ENCODE measurements around the gene OR56B1.
"Not testable (repeated sequence)": the region's sequence is repeated elsewhere in the genome, so short reads cannot be mapped to it uniquely, and the experiment has no call there.

The OR56B1 gene

GRCh38 chr11:5736396-5736795, at the start of gene OR56B1:
OR56B1 (plus strand) TSS chr11:5736448; CDS start chr11:5736517, 69 bp downstream.
- no peak for TF ChIP-seq CTCF (IDR thresholded peaks at IDR 0.05; ENCODE audit: extremely low read depth, insufficient read depth, missing control alignments)

GRCh38 chr11:5688482-5688881, 47.8 kb upstream of the OR56B1 start:
- no peak for TF ChIP-seq CTCF (IDR thresholded peaks at IDR 0.05; ENCODE audit: extremely low read depth, insufficient read depth, missing control alignments)
- DNase-seq (ENCODE audit: low spot score): no peak
- in situ Hi-C loops (cut with MboI; ENCODE audit: low pct_unique_long_range_greater_than_20kb, low sequenced_read_pairs, unreplicated experiment): no loop called here

More at GRCh38 chr11:5736396-5736795, at the start of gene OR56B1:
- in situ Hi-C loops (cut with MboI; ENCODE audit: low pct_unique_long_range_greater_than_20kb, low sequenced_read_pairs, unreplicated experiment): no loop called here
- no peak for DNase-seq (ENCODE audit: low spot score)

GRCh38 chr11:5689551-5689983, 46.7 kb upstream of the OR56B1 start, which contains the start of gene TRIM22:
TRIM22 (plus strand) TSS chr11:5689790; CDS start chr11:5696233, 6,443 bp downstream.
- peak; percentile 76 for DNase-seq (ENCODE audit: low spot score)
- no peak for TF ChIP-seq CTCF (IDR thresholded peaks at IDR 0.05; ENCODE audit: extremely low read depth, insufficient read depth, missing control alignments)
- in situ Hi-C loops (cut with MboI; ENCODE audit: low pct_unique_long_range_greater_than_20kb, low sequenced_read_pairs, unreplicated experiment): no loop called here

- in situ Hi-C loops (cut with MboI; ENCODE audit: low pct_unique_long_range_greater_than_20kb, low sequenced_read_pairs, unreplicated experiment): no loop called here
- DNase-seq (ENCODE audit: low spot score): no peak
- no peak for TF ChIP-seq CTCF (IDR thresholded peaks at IDR 0.05; ENCODE audit: extremely low read depth, insufficient read depth, missing control alignments)
These were observed 46.0 kb upstream of the OR56B1 start for GRCh38 chr11:5690216-5690615.

- in situ Hi-C loops (cut with MboI; ENCODE audit: low pct_unique_long_range_greater_than_20kb, low sequenced_read_pairs, unreplicated experiment): no loop called here
- no peak for DNase-seq (ENCODE audit: low spot score)
- no peak for TF ChIP-seq CTCF (IDR thresholded peaks at IDR 0.05; ENCODE audit: extremely low read depth, insufficient read depth, missing control alignments)
These were observed 45.5 kb upstream of the OR56B1 start for GRCh38 chr11:5690736-5691135.

- DNase-seq (ENCODE audit: low spot score); in situ Hi-C loops (cut with MboI; ENCODE audit: low pct_unique_long_range_greater_than_20kb, low sequenced_read_pairs, unreplicated experiment): not testable (repeated sequence)
These were observed 44.8 kb upstream of the OR56B1 start for GRCh38 chr11:5691238-5691963.

- in situ Hi-C loops (cut with MboI; ENCODE audit: low pct_unique_long_range_greater_than_20kb, low sequenced_read_pairs, unreplicated experiment): no loop called here
- no peak for DNase-seq (ENCODE audit: low spot score)
- no peak for TF ChIP-seq CTCF (IDR thresholded peaks at IDR 0.05; ENCODE audit: extremely low read depth, insufficient read depth, missing control alignments)
These were observed 44.3 kb upstream of the OR56B1 start for GRCh38 chr11:5691964-5692361.

Data from GM13977 (cell line).